GM12891 (cell line): Measurements from ENCODE around the gene CACNA2D1.

Source experiments
- PAX5 ChIP-seq: IDR thresholded peaks from 2 replicates; pipeline ENCODE4 v1.6.1; 2011; ENCODE audit warnings: low read length, moderate library complexity, mild to moderate bottlenecking; ENCODE audit not compliant: insufficient read depth, severe bottlenecking
- POLR2A ChIP-seq: IDR thresholded peaks from 2 replicates; pipeline ENCODE4 v1.6.1; 2011; ENCODE audit warnings: low read depth, low read length, control low read depth
- POLR2AphosphoS5 ChIP-seq: IDR thresholded peaks from 2 replicates; pipeline ENCODE4 v1.6.1; 2011; ENCODE audit warnings: low read depth, low read length, control low read depth
- POU2F2 ChIP-seq: IDR thresholded peaks from 2 replicates; pipeline ENCODE4 v1.6.1; 2011; ENCODE audit warnings: low read depth, mild to moderate bottlenecking, control low read depth, low read length, moderate library complexity
- SPI1 ChIP-seq: IDR thresholded peaks from 2 replicates; pipeline ENCODE4 v1.6.1; 2011; ENCODE audit warnings: low read depth, low read length, control low read depth
- TAF1 ChIP-seq: IDR thresholded peaks from 2 replicates; pipeline ENCODE4 v1.6.1; 2011; ENCODE audit warnings: low read depth, low read length, control low read depth

- TF ChIP-seq POLR2A (no peak), POLR2AphosphoS5 (no peak), TAF1 (no peak), PAX5 (no peak), POU2F2 (no peak), SPI1 (no peak)
These were observed 422.5 kb downstream of the CACNA2D1 start for GRCh38 chr7:82021036-82021435.
